HepG2 (cell line): Measurements from ENCODE around the gene COL26A1. TPM values are rescaled to one million over a fixed set of nuclear protein-coding genes. Genes with fewer than 3 reads are reported as not detected.

Source experiments
- ATAC-seq: fragments of 200-7000 bp; cut with Tn5 transposase; 3 replicates; pipeline ENCODE4 v1.9.1; 2020; ENCODE audit warnings: mild to moderate bottlenecking, moderate library complexity
- BruUV-seq: library from RNA; stranded (reverse); fragments of 400-500 nt; replicated peaks from 2 replicates; lab custom pipeline; 2021; lab: Mats Ljungman, UMichigan
- CTCF ChIA-PET: fragments of 300-600 bp; formaldehyde crosslinking; extraction: SDS; loops from one replicate; lab custom pipeline; 2021; ENCODE audit warnings: low total read pairs, inconsistent platforms, low intra/inter-chr PET ratio; lab: Yijun Ruan, JAX
- POLR2A ChIA-PET: fragments of 350-600 bp; sonication (Branson Sonifier 250); formaldehyde crosslinking; loops from one replicate; lab custom pipeline; 2020; ENCODE audit warnings: antibody characterized with exemption, inconsistent platforms; lab: Yijun Ruan, JAX
- DNase-seq: peaks from one replicate; pipeline ENCODE4 v3.0.0-alpha.2; 2015; ENCODE audit warnings: low spot score
- FAIRE-seq: peaks from 3 replicates; lab custom pipeline; 2011; peaks lifted over from hg19 to GRCh38; lab: Jason Lieb, UNC
- H2AFZ ChIP-seq: one replicate; pipeline ENCODE4 v1.6.1; 2011; ENCODE audit warnings: low read length, inconsistent platforms
- H3K27ac ChIP-seq: fragments of 300-600 bp; 3 replicates; pipeline ENCODE4 v1.8.0; 2011; ENCODE audit warnings: mixed run types, mild to moderate bottlenecking, mixed read lengths, low read length, inconsistent platforms; ENCODE audit not compliant: insufficient read depth; ENCODE audit errors: extremely low read length
- H3K27me3 ChIP-seq, 2 experiments: fragments of 200-600 bp in 1 of 2; 2 replicates in 1 of 2; 3 replicates in 1 of 2; pipeline versions ENCODE4 v1.6.0 to v1.8.0; 2011; ENCODE audit warnings: low read length in 2 of 2, mild to moderate bottlenecking in 2 of 2, moderate library complexity in 2 of 2, inconsistent platforms in 1 of 2; ENCODE audit not compliant: insufficient read depth in 2 of 2, control insufficient read depth in 1 of 2
- H3K36me3 ChIP-seq, 2 experiments: fragments of 200-600 bp in 1 of 2; replicated peaks in 1 of 2; 2 replicates in 1 of 2; 3 replicates in 1 of 2; pipeline versions ENCODE4 v1.5.1 to v1.8.0; 2011; ENCODE audit warnings: low read length in 2 of 2, inconsistent platforms in 1 of 2; ENCODE audit not compliant: insufficient read depth in 2 of 2, control insufficient read depth in 1 of 2
- H3K4me1 ChIP-seq: 2 replicates; pipeline ENCODE4 v1.5.1; 2012; ENCODE audit warnings: low read length, inconsistent platforms; ENCODE audit not compliant: insufficient read depth
- H3K4me2 ChIP-seq: 2 replicates; pipeline ENCODE4 v1.6.0; 2011; ENCODE audit warnings: low read depth, low read length, inconsistent platforms
- H3K4me3 ChIP-seq, 3 experiments: fragments of 200-600 bp in 1 of 3; sonication (generic), shearing (Covaris generic) in 1 of 3; replicated peaks in 1 of 3; 2 replicates each; pipeline ENCODE4 v1.5.1; 2011 to 2016; ENCODE audit warnings: low read length in 3 of 3, inconsistent platforms in 2 of 3, low read depth in 2 of 3, mild to moderate bottlenecking in 2 of 3, control low read depth in 1 of 3, mixed read lengths in 1 of 3; ENCODE audit not compliant: insufficient read depth in 1 of 3
- H3K79me2 ChIP-seq: one replicate; pipeline ENCODE4 v1.6.1; 2011; ENCODE audit warnings: low read length, inconsistent platforms; ENCODE audit not compliant: insufficient read depth
- H3K9ac ChIP-seq: 2 replicates; pipeline ENCODE4 v1.6.0; 2011; ENCODE audit warnings: mild to moderate bottlenecking, low read depth, low read length, inconsistent platforms; ENCODE audit not compliant: insufficient read depth
- H3K9me3 ChIP-seq: 2 replicates; pipeline ENCODE4 v1.5.1; 2012; ENCODE audit warnings: mild to moderate bottlenecking, low read length
- H4K20me1 ChIP-seq: 2 replicates; pipeline ENCODE4 v1.6.0; 2011; ENCODE audit warnings: inconsistent platforms, mild to moderate bottlenecking, low read length, moderate library complexity; ENCODE audit not compliant: insufficient read depth
- HES4 ChIP-seq: sonication (generic); formaldehyde crosslinking; IDR thresholded peaks from 2 replicates; pipeline ENCODE4 v1.9.0; 2021; ENCODE audit warnings: mild to moderate bottlenecking, missing genetic modification reagents, borderline replicate concordance
- KMT2A ChIP-seq: sonication (generic); formaldehyde crosslinking; IDR thresholded peaks from 2 replicates; pipeline ENCODE4 v1.4.0; 2020; ENCODE audit warnings: missing genetic modification reagents
- ZBTB14 ChIP-seq: sonication (generic); formaldehyde crosslinking; IDR thresholded peaks from 2 replicates; pipeline ENCODE4 v1.4.0; 2020; ENCODE audit warnings: missing genetic modification reagents
- ZNF639 ChIP-seq: conservative IDR thresholded peaks from 2 replicates; pipeline ENCODE4 v1.6.1; 2018; ENCODE audit warnings: missing genetic modification reagents
- ZNF776 ChIP-seq: sonication (generic); formaldehyde crosslinking; IDR thresholded peaks from 2 replicates; pipeline ENCODE4 v1.4.0; 2020; ENCODE audit warnings: mild to moderate bottlenecking, missing genetic modification reagents
- WGBS: methylation state at CpG from one replicate; pipeline ENCODE4 v1.1.6; 2017; ENCODE audit warnings: low lambda C conversion rate; 5-methylcytosine and 5-hydroxymethylcytosine counted together
- in situ Hi-C: cut with HindIII; loops from 2 replicates; pipeline ENCODE4 v1.10.0; 2017; ENCODE audit warnings: low pct_unique_long_range_greater_than_20kb; ENCODE audit not compliant: extremely low pct_ligation_motif_present
- intact Hi-C: fragments of 100-400 bp; cut with micrococcal nuclease; formaldehyde crosslinking; loops from one replicate; pipeline ENCODE4 v1.10.0; 2022; ENCODE audit not compliant: unreplicated experiment
- polyA plus RNA-seq, 8 experiments: library from polyadenylated mRNA; depleted of rRNA in 3 of 8; stranded (reverse) in 7 of 8; unstranded in 1 of 8; fragments of >200 nt; fragmentation: Illumina TruSeq in 4 of 8; extraction: Trizol in 4 of 8; gene quantifications; 2 replicates each; pipeline versions ENCODE4 v1.2.1 to v1.2.3, GENCODE V29; 2011 to 2016; ENCODE audit warnings: low read depth in 4 of 8, missing spikeins in 1 of 8, mixed read lengths in 1 of 8; ENCODE audit not compliant: insufficient read depth in 1 of 8
- total RNA-seq, 5 experiments: library from RNA; depleted of rRNA; stranded (reverse); fragments of >200 nt; fragmentation: Illumina TruSeq; extraction: Trizol; gene quantifications; 2 replicates each; pipeline ENCODE4 v1.2.3, GENCODE V29; 2016; ENCODE audit warnings: low read depth in 1 of 5
- TF ChIP-seq, protein P1 (sequence below): IDR thresholded peaks from 2 replicates; pipeline ENCODE4 v1.6.1; 2018; ENCODE audit warnings: missing genetic modification reagents, mild to moderate bottlenecking, missing compliant biosample characterization

COL26A1 gene
- total and polyA plus RNA-seq, 2 of the 13 experiments (the other 11 are each of a cell fraction or from before 2014, with no cell fraction given), result 7.8 to 9.2 TPM

DNA sequence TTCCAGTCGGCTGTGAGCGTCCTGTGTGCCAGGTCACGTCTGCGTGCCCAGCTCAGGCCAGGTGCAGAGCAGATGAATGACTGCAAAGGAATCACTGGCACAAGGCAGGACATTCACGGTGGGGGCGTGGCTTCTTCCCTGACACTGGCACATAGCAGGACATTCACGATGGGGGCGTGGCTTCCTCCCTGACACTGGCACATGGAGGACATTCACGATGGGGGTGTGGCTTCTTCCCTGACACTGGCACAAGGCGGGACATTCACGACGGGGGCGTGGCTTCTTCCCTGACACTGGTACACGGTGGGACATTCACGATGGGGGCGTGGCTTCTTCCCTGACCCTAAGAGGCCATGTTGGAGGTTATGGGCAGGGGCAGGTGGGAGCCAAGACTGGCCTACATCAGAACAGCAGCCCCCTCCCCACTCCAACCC is 202.1 kb downstream of the COL26A1 start:
- POLR2A ChIA-PET, result no interaction called here
- Histone ChIP-seq H3K27ac (no peak overlapping the region), H2AFZ (no peak overlapping the region), H3K4me2 (peak overlapping the region; percentile 9; the same call in 1 of the 2 replicates), H4K20me1 (no peaks in the 10 kb centered on the region), H3K36me3 (no peaks in the 10 kb centered on the region), H3K4me1 (no peaks in the 10 kb centered on the region), H3K9me3 (no peaks in the 10 kb centered on the region), H3K79me2 (no peaks in the 10 kb centered on the region), H3K4me3 (no peak overlapping the region), H3K9ac (no peak overlapping the region), H3K27me3 (peaks cover 0 to 2% of the 10 kb centered on the region in 2 experiments; a peak in 2 of 5 replicates)
- ATAC-seq (no peak), DNase-seq (peak; percentile 15), FAIRE-seq (no peak)
- in situ Hi-C loops (no loop called here), intact Hi-C loops (no loop called here)
- CTCF ChIA-PET, result no interaction called here
- BruUV-seq, result no TSS peak
- WGBS, result 68% methylated on average over 7 of the region's 16 CpGs
- TF ChIP-seq HES4 (CRISPR knock-in tag) (no peak), ZNF776 (CRISPR knock-in tag) (no peak)
- TF ChIP-seq, protein P1, sequence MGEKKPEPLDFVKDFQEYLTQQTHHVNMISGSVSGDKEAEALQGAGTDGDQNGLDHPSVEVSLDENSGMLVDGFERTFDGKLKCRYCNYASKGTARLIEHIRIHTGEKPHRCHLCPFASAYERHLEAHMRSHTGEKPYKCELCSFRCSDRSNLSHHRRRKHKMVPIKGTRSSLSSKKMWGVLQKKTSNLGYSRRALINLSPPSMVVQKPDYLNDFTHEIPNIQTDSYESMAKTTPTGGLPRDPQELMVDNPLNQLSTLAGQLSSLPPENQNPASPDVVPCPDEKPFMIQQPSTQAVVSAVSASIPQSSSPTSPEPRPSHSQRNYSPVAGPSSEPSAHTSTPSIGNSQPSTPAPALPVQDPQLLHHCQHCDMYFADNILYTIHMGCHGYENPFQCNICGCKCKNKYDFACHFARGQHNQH (CRISPR knock-in tag), result no peak

- DNase-seq (no peak), FAIRE-seq (no peak), ATAC-seq (no peak)
- Histone ChIP-seq H3K27me3 (peaks cover 0 to 2% of the 10 kb centered on the region in 2 experiments; a peak in 1 of 5 replicates), H3K79me2 (no peaks in the 10 kb centered on the region), H2AFZ (no peak overlapping the region), H3K9ac (no peak overlapping the region), H3K27ac (no peak overlapping the region), H4K20me1 (no peaks in the 10 kb centered on the region), H3K4me3 (no peak overlapping the region), H3K9me3 (no peaks in the 10 kb centered on the region), H3K4me1 (no peaks in the 10 kb centered on the region), H3K36me3 (no peaks in the 10 kb centered on the region), H3K4me2 (no peak overlapping the region)
- TF ChIP-seq KMT2A (CRISPR knock-in tag), result no peak
- TF ChIP-seq ZBTB14 (CRISPR knock-in tag), result no peak
- TF ChIP-seq ZNF639 (CRISPR knock-in tag), result no peak
- CTCF ChIA-PET, result no interaction called here
- POLR2A ChIA-PET, result no interaction called here
- 54% methylated on average over 8 of the region's 8 CpGs for WGBS
- no TSS peak for BruUV-seq
- intact Hi-C loops, result no loop called here
- in situ Hi-C loops, result no loop called here
Observed at GRCh38 chr7:101565601-101566209, 203.0 kb downstream of the COL26A1 start.
